Neural cell (in vitro differentiated cells): Measurements from ENCODE around the gene DHPS. TPM values are rescaled to one million over a fixed set of nuclear protein-coding genes. Genes with fewer than 3 reads are reported as not detected.

Experiments
- H2AFZ ChIP-seq: fragments of 200-600, 300-800 bp; sonication (generic), shearing (Covaris generic); 2 replicates; pipeline ENCODE4 v1.6.0; 2014; ENCODE audit warnings: low read depth, mild to moderate bottlenecking, antibody characterized with exemption, low read length, moderate library complexity
- H3F3A ChIP-seq: fragments of 200-600 bp; shearing (Covaris generic); 2 replicates; pipeline ENCODE4 v1.6.1; 2016; ENCODE audit warnings: mild to moderate bottlenecking, moderate library complexity, mixed read lengths, antibody characterized with exemption, low read length; ENCODE audit not compliant: insufficient read depth, poor library complexity, severe bottlenecking
- H3K27ac ChIP-seq: fragments of 200-600, 300-800 bp; sonication (generic), shearing (Covaris generic); 2 replicates; pipeline ENCODE4 v1.5.1; 2014; ENCODE audit warnings: mild to moderate bottlenecking, low read length, moderate library complexity
- H3K27me3 ChIP-seq: fragments of 300-800, 200-600 bp; sonication (generic), shearing (Covaris generic); 2 replicates; pipeline ENCODE4 v1.6.0; 2014; ENCODE audit warnings: mild to moderate bottlenecking, low read depth, low read length, moderate library complexity; ENCODE audit not compliant: insufficient read depth
- H3K36me3 ChIP-seq: fragments of 300-800, 200-600 bp; sonication (generic), shearing (Covaris generic); 2 replicates; pipeline ENCODE4 v1.5.1; 2014; ENCODE audit warnings: mild to moderate bottlenecking, antibody characterized with exemption, low read length, moderate library complexity; ENCODE audit not compliant: insufficient read depth
- H3K4me2 ChIP-seq: fragments of 300-800, 200-600 bp; sonication (generic), shearing (Covaris generic); 2 replicates; pipeline ENCODE4 v1.6.0; 2014; ENCODE audit warnings: mild to moderate bottlenecking, low read length
- H3K4me3 ChIP-seq: fragments of 300-800, 200-600 bp; sonication (generic), shearing (Covaris generic); 2 replicates; pipeline ENCODE4 v1.5.1; 2014; ENCODE audit warnings: mild to moderate bottlenecking, low read length, moderate library complexity
- H3K79me2 ChIP-seq: fragments of 200-600 bp; shearing (Covaris generic); replicated peaks from 2 replicates; pipeline ENCODE4 v1.6.0; 2014; ENCODE audit warnings: mild to moderate bottlenecking, low read length, moderate library complexity; ENCODE audit not compliant: insufficient read depth
- H3K9ac ChIP-seq: fragments of 300-800, 200-600 bp; sonication (generic), shearing (Covaris generic); 2 replicates; pipeline ENCODE4 v1.6.1; 2016; ENCODE audit warnings: mild to moderate bottlenecking, low read length, mixed read lengths
- H3K9me2 ChIP-seq: fragments of 200-600 bp; shearing (Covaris generic); 2 replicates; pipeline ENCODE4 v1.6.1; 2016; ENCODE audit warnings: mild to moderate bottlenecking, low read length, mixed read lengths; ENCODE audit not compliant: insufficient read depth
- H3K9me3 ChIP-seq: fragments of 200-600, 300-800 bp; sonication (generic), shearing (Covaris generic); 2 replicates; pipeline ENCODE4 v1.6.1; 2016; ENCODE audit warnings: mild to moderate bottlenecking, mixed run types, low read length, moderate library complexity, mixed read lengths
- H4K20me1 ChIP-seq: fragments of 200-600 bp; shearing (Covaris generic); 2 replicates; pipeline ENCODE4 v1.6.1; 2016; ENCODE audit warnings: mild to moderate bottlenecking, mixed run types; ENCODE audit not compliant: insufficient read depth
- CTCF ChIP-seq: fragments of 450-650 bp; IDR thresholded peaks from 2 replicates; pipeline ENCODE4 v1.5.1; 2014; ENCODE audit warnings: antibody characterized with exemption, mild to moderate bottlenecking, moderate library complexity; ENCODE audit not compliant: poor library complexity, severe bottlenecking
- EP300 ChIP-seq: fragments of 450-650 bp; conservative IDR thresholded peaks from 2 replicates; pipeline ENCODE4 v1.6.1; 2014; ENCODE audit warnings: antibody characterized with exemption, mild to moderate bottlenecking, moderate library complexity; ENCODE audit not compliant: poor library complexity, severe bottlenecking
- EZH2 ChIP-seq: fragments of 200-600, 300-800 bp; shearing (Covaris generic), sonication (generic); IDR thresholded peaks from 2 replicates; pipeline ENCODE4 v1.6.1; 2014; ENCODE audit warnings: antibody characterized with exemption, low read length, borderline replicate concordance, mild to moderate bottlenecking; ENCODE audit not compliant: insufficient read depth, poor library complexity, severe bottlenecking
- POLR2AphosphoS5 ChIP-seq: IDR thresholded peaks from 2 replicates; pipeline ENCODE4 v1.6.1; 2012
- RAD21 ChIP-seq: fragments of 450-650 bp; conservative IDR thresholded peaks from 2 replicates; pipeline ENCODE4 v1.6.1; 2014; ENCODE audit warnings: antibody characterized with exemption, mild to moderate bottlenecking, moderate library complexity
- REST ChIP-seq: IDR thresholded peaks from 2 replicates; pipeline ENCODE4 v1.6.1; 2012; ENCODE audit warnings: borderline replicate concordance
- polyA plus RNA-seq: library from polyadenylated mRNA; depleted of rRNA; stranded (reverse); fragments of >200 nt; gene quantifications from 2 replicates; pipeline ENCODE4 v1.2.3, GENCODE V29; 2014

DHPS gene
- polyA plus RNA-seq, 1 donor from 2014 or later = 239 TPM

- Histone ChIP-seq H3K27ac (no peak overlapping the region), H3K9me3 (no peaks in the 10 kb centered on the region), H3K79me2 (no peaks in the 10 kb centered on the region), H3K4me3 (no peak overlapping the region), H3K9ac (no peak overlapping the region), H3K27me3 (no peaks in the 10 kb centered on the region), H3K9me2 (no peaks in the 10 kb centered on the region), H3F3A (no peaks in the 10 kb centered on the region), H3K36me3 (peaks cover 5% of the 10 kb centered on the region), H2AFZ (no peak overlapping the region), H4K20me1 (no peaks in the 10 kb centered on the region), H3K4me2 (no peak overlapping the region)
- TF ChIP-seq EP300 (no peak), POLR2AphosphoS5 (no peak), CTCF (no peak)
Observed at GRCh38 chr19:12708641-12709040, 27.0 kb upstream of the DHPS start.

GRCh38 chr19:12706332-12706718 lies 24.6 kb upstream of the DHPS start:
- Histone ChIP-seq H3K27me3 (no peaks in the 10 kb centered on the region), H2AFZ (no peak overlapping the region), H3K9ac (no peak overlapping the region), H4K20me1 (no peaks in the 10 kb centered on the region), H3F3A (no peaks in the 10 kb centered on the region), H3K79me2 (no peaks in the 10 kb centered on the region), H3K9me3 (no peaks in the 10 kb centered on the region), H3K36me3 (peaks cover 3% of the 10 kb centered on the region), H3K9me2 (no peaks in the 10 kb centered on the region), H3K4me2 (no peak overlapping the region), H3K4me3 (no peak overlapping the region), H3K27ac (no peak overlapping the region)
- TF ChIP-seq EP300 (no peak), RAD21 (no peak), CTCF (no peak)

GRCh38 chr19:12705654-12706331 lies 24.1 kb upstream of the DHPS start:
- TF ChIP-seq REST (no peak), RAD21 (no peak), EZH2 (no peak)
- Histone ChIP-seq H3K36me3 (no peaks in the 10 kb centered on the region), H4K20me1 (no peaks in the 10 kb centered on the region), H3K9me3 (no peaks in the 10 kb centered on the region), H3K4me2 (no peak overlapping the region), H3K79me2 (no peaks in the 10 kb centered on the region), H3K9me2 (no peaks in the 10 kb centered on the region), H3K27me3 (no peaks in the 10 kb centered on the region), H3K27ac (no peak overlapping the region), H3K4me3 (no peak overlapping the region), H2AFZ (no peak overlapping the region), H3K9ac (no peak overlapping the region), H3F3A (no peaks in the 10 kb centered on the region)
